NK-92 (cell line): ENCODE measurements around the gene FARP2.
"Not testable (repeated sequence)": the region's sequence is repeated elsewhere in the genome, so short reads cannot be mapped to it uniquely, and the experiment has no call there.

Source experiments
- DNase-seq: peaks from one replicate; lab custom pipeline; 2025; ENCODE audit not compliant: unreplicated experiment; lab: John Stamatoyannopoulos, UW

Gene FARP2

DNA sequence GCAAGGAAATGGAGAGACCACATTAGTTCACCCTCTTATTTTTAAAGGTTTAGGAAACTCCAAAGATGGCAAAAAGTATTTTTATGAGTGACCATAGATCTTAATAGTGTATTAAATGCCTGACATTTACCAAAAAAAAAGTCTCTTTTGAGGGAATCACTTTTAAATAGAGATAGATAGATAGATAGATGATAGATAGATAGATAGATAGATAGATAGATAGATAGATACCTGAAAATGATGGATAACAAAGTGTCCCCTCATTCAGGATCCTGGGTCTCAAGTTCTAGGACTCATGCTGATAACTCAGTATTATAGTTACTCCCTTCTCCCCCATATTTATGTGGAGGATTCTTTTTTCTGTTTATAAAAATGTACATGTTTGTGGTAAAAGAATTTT is 52.8 kb downstream of the FARP2 start:
- DNase-seq: no peak

DNA sequence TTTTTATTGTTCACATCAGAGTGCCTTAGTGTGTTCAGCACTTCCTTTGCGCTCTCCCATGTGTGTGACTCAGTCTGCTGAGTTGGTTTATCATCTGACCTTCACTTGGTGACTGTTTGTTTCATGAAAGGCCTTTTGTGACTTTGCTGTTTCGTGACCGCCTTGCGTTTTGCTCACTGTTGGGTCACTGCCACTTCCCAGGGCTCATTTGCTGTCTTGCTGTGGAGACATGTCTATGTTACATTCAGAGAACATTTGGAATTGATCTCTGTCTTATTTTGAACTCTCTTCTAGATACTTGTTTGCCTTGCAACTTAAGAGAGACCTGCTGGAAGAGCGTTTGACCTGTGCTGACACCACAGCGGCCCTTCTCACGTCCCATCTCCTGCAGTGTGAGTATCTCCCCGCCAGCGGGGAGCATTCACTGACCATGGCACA is 54.7 kb downstream of the FARP2 start:
- DNase-seq: no peak

DNA sequence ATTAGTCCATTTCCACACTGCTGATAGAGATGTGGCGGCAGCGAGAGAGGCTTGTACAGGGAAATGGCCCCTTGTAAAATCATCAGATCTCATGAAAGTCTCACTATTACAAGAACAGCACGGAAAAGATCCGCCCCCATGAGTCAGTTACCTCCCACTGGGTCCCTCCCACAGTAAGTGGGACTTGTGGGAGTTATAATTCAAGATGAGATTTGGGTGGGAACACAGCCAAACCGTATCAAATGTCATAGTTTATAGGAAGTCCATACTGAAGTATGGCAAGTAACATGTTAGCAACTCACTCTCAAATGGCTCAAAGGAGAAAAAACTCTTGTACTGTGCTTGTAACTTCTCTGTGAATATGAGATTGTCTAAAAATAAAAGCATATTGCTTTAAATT is 56.1 kb downstream of the FARP2 start:
- no peak for DNase-seq

DNA sequence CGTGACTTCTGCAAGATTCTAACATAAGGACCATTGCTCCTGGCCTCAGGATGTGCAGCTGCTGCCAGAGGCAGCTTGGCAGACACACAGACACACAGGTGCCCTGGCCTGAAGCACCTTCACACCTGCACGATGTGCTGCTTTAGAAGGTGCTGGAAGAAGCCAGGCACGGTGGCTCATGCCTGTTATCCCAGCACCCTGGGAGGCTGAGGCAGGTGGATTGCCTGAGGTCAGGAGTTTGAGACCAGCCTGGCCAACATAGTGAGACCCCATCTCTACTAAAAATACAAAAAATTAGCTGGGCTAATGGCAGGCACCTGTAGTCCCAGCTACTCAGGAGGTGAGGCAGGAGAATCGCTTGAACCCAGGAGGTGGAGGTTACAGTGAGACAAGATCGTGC is 57.4 kb downstream of the FARP2 start:
- not testable (repeated sequence) for DNase-seq

DNA sequence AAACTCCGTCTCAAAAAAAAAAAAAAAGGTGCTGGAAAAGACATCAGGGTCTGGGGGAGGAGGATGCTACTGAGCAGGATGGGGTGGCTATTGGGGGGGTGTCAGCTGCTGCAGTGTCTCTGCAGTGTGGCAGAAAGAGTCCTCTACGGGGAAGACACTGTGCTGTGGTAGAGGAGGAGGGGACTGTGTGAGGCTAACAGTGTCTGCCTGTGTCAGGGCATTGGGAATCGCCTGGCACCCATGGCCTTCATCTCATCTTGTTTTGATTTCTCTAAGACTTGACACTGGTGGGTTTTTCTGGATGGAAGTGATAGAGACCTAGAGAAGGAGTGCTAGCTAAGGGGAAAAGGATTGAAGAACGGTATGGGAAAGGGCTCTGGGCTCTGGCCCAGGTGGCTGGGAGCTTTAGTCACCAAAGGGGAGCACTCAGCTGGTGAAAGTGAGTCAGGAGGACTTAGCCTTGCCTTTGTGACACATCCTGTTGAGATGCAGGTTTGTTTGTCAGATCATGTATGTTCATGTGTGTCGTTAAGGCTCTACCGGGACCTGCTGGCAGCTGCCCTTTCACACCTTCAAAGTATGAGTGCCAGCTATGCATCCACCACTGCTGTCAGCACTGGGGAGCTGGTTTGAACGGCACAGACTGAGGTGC is 58.0 kb downstream of the FARP2 start:
- no peak for DNase-seq

DNA sequence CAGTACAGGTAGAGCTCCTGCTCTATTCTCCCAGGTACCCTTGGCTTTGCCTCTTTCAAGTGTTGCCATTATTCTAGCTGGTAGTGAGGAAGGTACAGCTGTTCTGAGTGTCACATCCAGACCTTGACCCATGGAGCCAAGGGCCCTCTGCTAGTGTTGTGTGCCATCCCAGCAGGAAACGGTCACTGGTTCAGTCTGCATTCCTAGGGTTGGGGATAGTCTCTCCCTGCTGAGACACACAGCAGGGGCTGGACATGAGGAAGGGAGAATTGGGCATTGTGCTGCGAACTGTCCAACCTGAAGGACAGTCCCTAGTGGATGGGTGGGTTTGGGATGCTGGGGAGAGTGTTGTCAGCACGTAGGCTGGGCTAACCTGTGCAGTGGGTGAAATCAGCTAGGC is 59.1 kb downstream of the FARP2 start:
- no peak for DNase-seq

DNA sequence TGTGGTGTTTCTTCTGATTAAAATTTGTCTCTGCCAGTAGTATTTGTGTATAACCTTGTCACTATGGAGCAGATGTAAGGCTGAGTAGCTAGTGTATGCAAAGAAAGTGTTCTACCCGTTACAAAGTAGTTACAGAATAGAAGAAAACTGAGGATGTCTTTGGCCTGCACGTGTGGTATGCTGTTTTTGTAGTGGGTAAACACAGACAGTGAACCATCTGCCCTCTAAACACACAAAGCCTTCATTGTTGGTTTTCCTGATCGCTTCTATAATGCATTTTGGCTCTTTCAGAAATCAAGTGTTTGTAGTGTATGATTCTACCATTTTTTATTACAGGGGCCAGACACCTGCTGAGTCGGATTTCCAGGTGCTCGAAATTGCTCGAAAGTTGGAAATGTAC is 61.5 kb downstream of the FARP2 start:
- DNase-seq: no peak

DNA sequence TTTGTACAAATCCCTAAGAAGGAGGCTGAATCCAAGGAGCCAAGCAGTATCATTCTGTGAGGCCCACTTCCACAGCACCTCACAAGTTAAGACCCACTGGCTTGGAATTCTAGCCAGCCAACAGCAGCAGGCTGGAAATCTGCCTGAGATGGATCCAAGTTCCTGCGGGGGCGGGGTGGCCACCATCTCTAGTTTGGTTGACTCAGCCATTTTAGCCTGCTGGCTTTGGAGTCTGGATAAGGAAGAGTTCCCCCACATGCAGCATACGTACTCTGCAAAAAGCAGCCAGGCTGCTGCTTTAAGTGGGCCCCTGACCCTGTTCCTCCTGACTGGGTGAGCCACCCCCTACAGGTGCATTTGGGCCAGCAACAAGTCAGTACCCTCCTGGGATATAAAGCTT is 65.2 kb downstream of the FARP2 start:
- no peak for DNase-seq

DNA sequence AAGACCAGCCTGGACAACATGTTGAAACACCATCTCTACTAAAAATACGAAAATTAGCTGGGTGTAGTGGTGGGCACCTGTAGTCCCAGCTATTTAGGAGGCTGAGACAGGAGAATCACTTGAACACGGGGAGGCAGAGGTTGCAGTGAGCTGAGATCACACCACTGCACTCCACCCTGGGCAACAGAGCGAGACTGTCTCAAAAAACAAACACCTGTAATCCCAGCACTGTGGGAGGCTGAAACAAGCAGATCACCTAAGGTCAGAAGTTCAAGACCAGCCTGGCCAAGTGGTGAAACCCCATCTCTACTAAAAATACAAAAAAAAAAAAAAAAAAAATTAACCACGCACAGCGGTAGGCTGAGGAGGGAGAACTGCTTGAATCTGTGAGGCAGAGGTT is 65.9 kb downstream of the FARP2 start:
- not testable (repeated sequence) for DNase-seq

DNA sequence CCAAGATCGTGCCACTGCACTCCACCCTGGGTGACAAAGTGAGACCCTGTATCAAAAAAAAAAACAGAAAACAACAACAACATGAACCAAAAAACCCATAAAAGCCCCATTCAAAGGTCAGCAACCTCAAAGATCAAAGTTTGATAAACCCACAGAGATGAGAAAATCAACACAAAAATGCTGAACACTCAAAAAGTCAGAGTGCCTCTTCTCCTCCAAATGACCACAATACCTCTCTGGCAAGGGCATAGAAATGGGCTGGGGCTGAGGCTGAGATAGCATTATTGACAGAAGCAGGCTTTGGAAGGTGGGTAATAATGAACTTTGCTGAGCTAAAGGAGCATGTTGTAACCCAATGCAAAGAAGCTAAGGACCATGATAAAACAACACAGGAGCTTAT is 66.3 kb downstream of the FARP2 start:
- DNase-seq: no peak

DNA sequence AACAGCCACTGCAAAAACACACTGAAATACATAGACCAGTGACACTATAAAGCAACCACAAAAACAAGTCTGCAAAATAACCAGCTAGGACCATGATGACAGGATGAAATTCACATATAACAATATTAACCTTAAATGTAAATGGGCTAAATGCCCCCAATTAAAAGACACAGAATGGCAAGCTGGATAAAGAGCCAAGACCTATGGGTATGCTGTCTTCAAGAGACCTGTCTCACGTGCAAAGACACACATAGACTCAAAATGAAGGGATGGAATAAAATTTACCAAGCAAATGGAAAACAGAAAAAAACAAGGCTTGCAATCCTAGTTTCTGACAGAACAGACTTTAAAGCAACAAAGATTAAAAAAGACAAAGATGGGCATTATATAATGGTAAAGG is 67.4 kb downstream of the FARP2 start:
- not testable (repeated sequence) for DNase-seq

DNA sequence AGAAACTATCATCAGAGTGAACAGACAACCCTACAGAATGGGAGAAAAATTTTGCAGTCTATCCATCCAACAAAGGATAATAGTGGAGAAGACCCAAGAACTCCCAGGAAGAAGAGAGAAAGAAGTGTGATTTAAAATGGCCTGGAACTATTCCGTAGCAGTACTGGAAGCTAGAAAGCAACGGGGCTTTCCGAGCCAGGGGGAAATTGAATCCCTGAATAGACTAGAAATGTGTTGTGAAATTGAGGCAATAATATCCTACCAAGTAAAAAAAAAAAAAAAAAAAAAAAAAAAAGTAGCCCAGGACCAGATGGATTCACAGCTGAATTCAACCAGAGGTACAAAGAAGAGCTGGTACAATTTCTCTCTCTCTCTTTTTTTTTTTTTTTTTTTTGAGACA is 69.3 kb downstream of the FARP2 start:
- no peak for DNase-seq

DNA sequence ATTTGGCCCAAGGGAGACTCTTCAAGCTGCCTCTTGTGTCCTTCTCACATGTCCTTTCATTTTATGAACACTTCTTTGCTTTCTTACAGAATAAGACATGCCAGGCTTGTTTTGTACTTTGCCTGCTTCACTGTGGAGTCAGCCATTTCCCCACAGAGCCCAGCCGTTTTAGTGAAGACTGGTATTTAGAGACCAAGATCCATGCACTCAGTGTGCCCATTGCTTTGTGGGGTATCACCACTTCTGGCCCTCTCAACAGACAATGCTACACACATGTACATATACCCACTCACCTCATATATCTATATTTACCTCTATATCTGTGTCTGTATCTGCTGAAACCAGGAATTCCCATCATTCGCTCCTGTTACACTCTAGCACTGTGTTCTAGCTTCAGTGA is 74.1 kb downstream of the FARP2 start:
- DNase-seq: no peak

DNA sequence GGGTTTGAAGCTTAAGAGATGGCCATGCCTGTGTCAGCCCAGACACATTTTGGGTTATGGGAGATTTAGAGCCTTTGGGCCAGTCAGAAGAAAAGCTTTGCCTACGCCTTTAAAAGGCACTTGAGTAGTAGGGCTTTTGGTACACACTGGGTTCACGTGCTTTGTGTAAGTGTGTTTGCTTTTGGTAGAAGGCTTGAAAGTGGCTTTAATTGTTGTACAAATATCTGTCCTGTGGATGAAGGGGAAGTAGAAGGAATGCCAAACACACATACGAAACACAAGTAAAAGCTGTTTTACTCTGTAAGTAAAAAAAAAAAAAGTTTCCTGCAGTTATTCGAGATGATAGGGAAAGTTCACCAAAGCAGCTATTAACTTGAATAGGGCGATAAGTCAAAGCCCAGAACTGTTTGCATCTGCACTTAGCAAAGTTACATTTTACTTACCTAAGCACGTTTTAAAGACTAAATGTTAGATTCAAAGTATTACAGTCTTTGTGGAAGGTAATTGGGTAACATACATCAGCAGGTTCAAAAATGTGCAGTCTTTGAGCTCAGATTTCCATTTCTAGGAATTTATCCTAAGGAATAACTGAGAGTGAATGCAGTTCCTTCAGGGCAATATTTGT is 76.9 kb downstream of the FARP2 start:
- DNase-seq: no peak

DNA sequence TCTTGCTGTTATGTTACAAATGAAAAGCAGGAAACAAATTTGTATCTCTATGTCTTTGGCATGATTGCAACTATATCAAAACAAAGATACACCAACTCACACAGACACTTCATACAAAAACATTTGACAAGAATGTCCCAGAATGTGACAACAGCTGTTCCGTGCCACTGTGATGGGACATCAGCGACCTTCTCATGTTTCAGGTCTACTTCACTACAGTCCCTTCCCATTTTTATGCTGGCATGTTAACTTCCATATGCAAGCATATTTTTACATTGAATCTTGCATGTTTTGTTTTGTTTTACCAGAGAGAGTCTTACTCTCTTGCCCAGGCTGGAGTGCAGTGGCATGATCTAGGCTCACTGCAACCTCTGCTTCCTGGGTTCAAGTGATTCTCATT is 81.1 kb downstream of the FARP2 start:
- DNase-seq: no peak

DNA sequence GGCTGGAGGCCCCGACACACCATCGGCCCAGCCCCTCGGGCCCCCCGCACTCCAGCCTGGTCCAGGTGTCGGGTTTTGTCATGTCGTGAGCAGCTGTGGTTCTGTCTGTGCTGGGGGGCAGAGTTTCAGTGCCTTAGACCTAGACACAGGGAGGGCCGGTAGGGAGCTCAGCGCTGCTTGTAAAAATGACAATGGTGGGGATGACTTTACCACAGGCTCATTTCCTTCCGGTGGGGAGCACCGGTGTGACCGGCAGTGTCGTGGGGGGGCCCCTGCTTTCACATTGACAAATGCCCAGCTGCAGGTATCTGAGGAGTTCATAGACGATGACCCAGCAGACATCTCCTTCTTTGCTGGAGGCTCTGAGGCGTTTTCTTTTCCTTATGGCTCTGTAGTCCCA is 85.4 kb downstream of the FARP2 start:
- DNase-seq: no peak

DNA sequence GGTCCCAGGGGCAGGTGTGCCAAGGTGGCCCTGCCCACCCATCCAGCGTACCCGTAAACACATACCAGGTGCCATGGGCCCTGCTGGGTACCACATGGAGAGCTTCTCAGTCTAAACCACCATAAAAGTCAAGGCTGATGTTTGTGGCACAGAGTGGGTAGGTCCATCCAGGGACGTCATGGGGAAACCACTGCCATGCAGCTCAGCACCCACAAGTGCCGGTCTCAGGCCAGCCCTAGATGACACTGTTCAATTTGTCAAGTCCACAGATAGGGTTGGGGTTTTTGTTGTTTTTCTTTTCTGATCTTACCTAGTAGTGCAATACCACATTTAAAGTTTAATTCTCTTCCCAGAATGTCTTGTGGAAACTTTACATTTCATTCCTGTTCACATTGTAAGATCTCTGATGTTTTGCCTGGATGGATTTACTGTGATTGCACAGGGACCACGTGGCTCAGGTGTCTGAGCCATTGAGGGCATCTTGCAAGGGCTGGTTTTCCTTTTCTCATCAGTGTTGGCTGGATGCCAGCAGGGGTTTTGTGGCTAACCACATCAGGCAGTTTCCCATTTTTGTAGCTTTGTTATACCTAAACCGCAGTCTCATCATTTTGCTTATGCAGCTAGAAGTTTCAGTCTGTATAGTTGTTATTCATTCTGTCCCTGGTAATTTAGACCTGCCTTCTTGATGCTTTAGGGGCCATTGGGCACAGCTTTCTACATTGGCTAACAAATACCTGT is 87.6 kb downstream of the FARP2 start:
- no peak for DNase-seq

DNA sequence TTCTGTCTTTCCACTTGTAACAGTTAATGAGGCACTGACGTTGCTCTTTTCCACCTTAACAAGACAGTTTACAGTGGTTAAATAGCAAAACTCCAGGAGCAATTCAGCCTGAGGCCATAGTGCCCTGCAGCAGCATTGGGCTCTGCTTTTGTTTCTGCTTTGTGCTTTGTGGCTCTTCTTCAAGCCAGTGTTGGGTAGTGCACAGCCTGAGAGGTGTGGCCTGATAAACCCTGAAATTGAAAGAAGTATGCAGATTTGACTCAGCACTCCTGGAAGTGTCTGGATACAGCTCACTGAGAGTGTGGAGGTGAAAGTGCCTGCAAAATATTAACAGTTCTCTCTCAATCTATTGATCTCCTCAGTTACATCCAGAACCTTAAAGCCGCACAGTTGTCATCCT is 89.3 kb downstream of the FARP2 start:
- no peak for DNase-seq

DNA sequence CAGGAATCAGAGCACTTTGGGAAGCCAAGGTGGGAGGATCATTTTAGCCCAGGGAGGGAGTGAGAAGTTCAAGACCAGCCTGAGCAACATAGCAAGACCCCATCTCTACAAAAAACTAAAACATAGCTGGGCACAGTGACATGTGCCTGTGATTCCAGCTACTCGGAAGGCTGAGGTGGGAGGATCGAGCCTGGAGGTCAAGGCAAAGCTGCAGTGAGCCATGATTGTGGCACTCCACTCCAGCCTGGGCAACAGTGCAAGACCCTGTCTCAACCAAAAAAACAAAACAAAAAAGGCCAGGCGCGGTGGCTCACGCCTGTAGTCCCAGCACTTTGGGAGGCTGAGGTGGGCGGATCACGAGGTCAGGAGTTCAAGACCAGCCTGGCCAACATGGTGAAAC is 94.0 kb downstream of the FARP2 start:
- DNase-seq: not testable (repeated sequence)

DNA sequence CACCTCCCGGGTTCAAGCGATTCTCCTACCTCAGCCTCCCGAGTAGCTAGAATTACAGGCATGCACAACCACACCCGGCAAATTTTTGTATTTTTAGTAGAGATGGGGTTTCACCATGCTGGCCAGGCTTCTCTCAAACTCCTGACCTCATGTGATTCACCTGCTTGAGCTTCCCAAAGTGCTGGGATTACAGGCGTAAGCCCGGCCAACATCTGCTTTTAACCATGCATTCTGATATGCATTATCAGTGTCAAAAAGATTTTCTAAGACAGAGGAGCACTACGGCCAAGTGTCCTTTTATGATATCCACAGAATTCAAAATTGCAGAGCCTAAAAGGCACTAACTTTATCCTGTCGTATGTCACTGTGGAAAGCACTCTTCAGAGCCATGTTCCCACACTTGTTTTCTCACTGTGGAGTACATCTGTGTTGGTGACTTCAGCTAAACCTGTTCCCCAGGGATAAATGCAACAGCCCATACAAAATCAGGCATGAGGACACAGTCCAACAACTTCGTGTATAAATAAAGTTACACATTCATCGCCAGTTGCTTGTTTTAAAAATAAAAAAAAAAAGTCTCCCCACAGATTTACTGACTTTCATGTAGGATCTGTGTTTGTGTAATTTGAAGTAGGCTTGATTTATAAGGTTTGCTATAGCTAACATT is 95.9 kb downstream of the FARP2 start:
- DNase-seq: no peak

DNA sequence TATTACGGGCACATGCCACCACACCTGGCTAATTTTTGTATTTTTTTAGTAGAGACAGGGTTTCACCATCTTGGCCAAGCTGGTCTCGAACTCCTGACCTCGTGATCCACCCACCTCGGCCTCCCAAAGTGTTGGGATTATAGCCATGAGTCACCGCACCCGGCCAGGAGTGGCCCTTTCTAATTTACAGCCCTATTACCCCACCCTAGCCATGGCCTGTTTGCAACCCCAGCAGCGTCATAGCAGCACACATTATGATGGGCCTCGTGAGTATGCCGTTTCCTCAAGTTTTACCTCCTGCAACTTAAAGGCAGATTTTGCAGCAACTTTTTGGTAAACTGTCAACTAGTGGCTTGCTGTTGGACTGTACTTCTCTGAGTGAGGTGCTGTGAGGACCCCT is 97.8 kb downstream of the FARP2 start:
- not testable (repeated sequence) for DNase-seq
